ENCODE measurements around the gene HNRNPD.
"Not testable (repeated sequence)": the region's sequence is repeated elsewhere in the genome, so short reads cannot be mapped to it uniquely, and the experiment has no call there.

The HNRNPD gene

DNA sequence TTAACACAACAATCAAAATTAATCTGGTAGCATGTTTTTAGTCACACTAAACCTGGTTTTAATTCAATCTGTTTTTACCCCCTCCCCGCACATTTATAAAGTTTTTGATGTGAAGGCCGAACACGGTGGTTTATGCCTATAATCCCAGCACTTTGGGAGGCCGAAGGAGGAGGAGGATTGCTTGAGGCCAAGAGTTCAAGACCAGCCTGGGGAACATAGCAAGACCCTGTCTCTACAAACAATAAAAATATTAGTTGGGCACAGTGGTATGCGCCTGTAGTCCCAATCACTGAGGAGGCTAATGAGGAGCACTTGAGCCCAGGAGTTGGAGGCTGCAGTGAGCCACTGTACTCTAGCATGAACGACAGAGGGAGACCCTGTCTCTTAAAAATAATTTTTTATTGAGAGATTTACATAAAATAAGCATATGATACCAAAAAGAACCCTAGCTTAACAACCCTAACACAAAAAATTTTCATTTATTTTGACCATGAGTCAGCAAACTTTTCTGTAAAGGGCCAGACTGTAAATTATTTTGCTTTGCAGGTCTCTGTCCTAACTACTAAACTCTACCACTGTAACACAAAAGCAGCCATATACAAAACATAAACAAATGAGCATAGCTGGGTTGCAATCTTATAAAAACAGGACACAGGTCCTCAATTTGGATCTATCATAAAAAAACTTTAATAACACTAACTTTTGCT is 21.5 kb downstream of the HNRNPD start:
- Histone ChIP-seq H3K4me3 (ENCODE audit: low read length, poor library complexity, severe bottlenecking) (no peak overlapping the region), H2AFZ (ENCODE audit: low read length) (no peak overlapping the region), H3F3A (ENCODE audit: low read depth) (peaks cover 5% of the 10 kb centered on the region; the same call in 1 of the 2 replicates), H3K9me3 (ENCODE audit: insufficient read depth, low read depth, low read length) (no peaks in the 10 kb centered on the region), H3K9me2 (replicated peaks; ENCODE audit: low read depth, low read length) (no peaks in the 10 kb centered on the region), H3K4me2 (ENCODE audit: low read depth, low read length, poor library complexity, severe bottlenecking) (no peak overlapping the region), H3K79me2 (ENCODE audit: insufficient read depth, low read length) (peaks cover 54% of the 10 kb centered on the region), H3K4me1 (ENCODE audit: insufficient read depth, low read length, poor library complexity, severe bottlenecking) (no peaks in the 10 kb centered on the region), H3K36me3 (ENCODE audit: insufficient read depth, low read length) (peaks cover 85% of the 10 kb centered on the region), H4K20me1 (ENCODE audit: insufficient read depth, low read length, poor library complexity, severe bottlenecking) (peaks cover 57% of the 10 kb centered on the region), H3K27me3 (ENCODE audit: insufficient read depth, low read length, poor library complexity, severe bottlenecking) (no peaks in the 10 kb centered on the region), H3K9ac (ENCODE audit: low read depth, low read length, poor library complexity, severe bottlenecking) (no peak overlapping the region)
- TF ChIP-seq EZH2phosphoT487 (IDR thresholded peaks at IDR 0.05; ENCODE audit: borderline replicate concordance): no peak
- TF ChIP-seq, protein P1, sequence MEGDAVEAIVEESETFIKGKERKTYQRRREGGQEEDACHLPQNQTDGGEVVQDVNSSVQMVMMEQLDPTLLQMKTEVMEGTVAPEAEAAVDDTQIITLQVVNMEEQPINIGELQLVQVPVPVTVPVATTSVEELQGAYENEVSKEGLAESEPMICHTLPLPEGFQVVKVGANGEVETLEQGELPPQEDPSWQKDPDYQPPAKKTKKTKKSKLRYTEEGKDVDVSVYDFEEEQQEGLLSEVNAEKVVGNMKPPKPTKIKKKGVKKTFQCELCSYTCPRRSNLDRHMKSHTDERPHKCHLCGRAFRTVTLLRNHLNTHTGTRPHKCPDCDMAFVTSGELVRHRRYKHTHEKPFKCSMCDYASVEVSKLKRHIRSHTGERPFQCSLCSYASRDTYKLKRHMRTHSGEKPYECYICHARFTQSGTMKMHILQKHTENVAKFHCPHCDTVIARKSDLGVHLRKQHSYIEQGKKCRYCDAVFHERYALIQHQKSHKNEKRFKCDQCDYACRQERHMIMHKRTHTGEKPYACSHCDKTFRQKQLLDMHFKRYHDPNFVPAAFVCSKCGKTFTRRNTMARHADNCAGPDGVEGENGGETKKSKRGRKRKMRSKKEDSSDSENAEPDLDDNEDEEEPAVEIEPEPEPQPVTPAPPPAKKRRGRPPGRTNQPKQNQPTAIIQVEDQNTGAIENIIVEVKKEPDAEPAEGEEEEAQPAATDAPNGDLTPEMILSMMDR (conservative IDR thresholded peaks at IDR 0.05; ENCODE audit: low read length): no peak

- Histone ChIP-seq H3K9me3 (ENCODE audit: insufficient read depth, low read depth, low read length) (no peaks in the 10 kb centered on the region), H3K36me3 (ENCODE audit: insufficient read depth, low read length) (peaks cover 24% of the 10 kb centered on the region; the same call in 1 of the 2 replicates), H3K4me2 (ENCODE audit: low read depth, low read length, poor library complexity, severe bottlenecking) (no peak overlapping the region), H3K79me2 (ENCODE audit: insufficient read depth, low read length) (no peaks in the 10 kb centered on the region; the same call in 1 of the 2 replicates), H4K20me1 (ENCODE audit: insufficient read depth, low read length, poor library complexity, severe bottlenecking) (no peaks in the 10 kb centered on the region), H3K4me1 (ENCODE audit: insufficient read depth, low read length, poor library complexity, severe bottlenecking) (no peaks in the 10 kb centered on the region), H3K9me2 (replicated peaks; ENCODE audit: low read depth, low read length) (no peaks in the 10 kb centered on the region), H2AFZ (ENCODE audit: low read length) (no peak overlapping the region), H3K4me3 (ENCODE audit: low read length, poor library complexity, severe bottlenecking) (no peak overlapping the region), H3K9ac (ENCODE audit: low read depth, low read length, poor library complexity, severe bottlenecking) (no peak overlapping the region), H3F3A (ENCODE audit: low read depth) (no peaks in the 10 kb centered on the region), H3K27me3 (ENCODE audit: insufficient read depth, low read length, poor library complexity, severe bottlenecking) (no peaks in the 10 kb centered on the region)
- TF ChIP-seq, protein P1 (conservative IDR thresholded peaks at IDR 0.05; ENCODE audit: low read length): no peak
Measured at GRCh38 chr4:82346126-82346525, 27.7 kb downstream of the HNRNPD start.

DNA sequence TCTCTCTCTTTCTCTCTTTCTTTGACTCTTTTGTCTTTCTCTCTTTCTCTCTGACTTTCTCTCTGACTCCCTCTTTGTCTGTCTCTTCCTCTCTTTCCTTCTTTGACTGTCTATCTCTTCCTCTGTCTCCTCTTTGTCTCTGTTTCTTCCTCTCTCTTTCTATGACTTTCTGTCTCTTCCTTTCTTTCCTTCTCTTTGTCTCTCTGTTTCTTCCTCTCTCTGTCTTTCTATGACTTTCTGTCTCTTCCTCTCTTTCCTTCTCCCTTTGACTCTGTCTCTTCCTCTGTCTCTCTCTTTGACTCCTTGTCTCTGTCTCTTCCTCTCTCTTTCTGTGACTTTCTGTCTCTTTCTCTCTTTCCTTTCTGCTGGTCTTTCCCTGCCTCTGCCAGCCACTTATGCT is 38.7 kb downstream of the HNRNPD start:
- H3K4me2 ChIP-seq (ENCODE audit: low read depth, low read length, poor library complexity, severe bottlenecking): no peak overlapping the region
- H3K4me1 ChIP-seq (ENCODE audit: insufficient read depth, low read length, poor library complexity, severe bottlenecking): no peaks in the 10 kb centered on the region
- no peak overlapping the region for H3K9ac ChIP-seq (ENCODE audit: low read depth, low read length, poor library complexity, severe bottlenecking)
- no peaks in the 10 kb centered on the region for H3K9me2 ChIP-seq (replicated peaks; ENCODE audit: low read depth, low read length)
- H3K36me3 ChIP-seq (ENCODE audit: insufficient read depth, low read length): no peaks in the 10 kb centered on the region
- no peaks in the 10 kb centered on the region for H4K20me1 ChIP-seq (ENCODE audit: insufficient read depth, low read length, poor library complexity, severe bottlenecking)
- no peak overlapping the region for H2AFZ ChIP-seq (ENCODE audit: low read length)
- no peaks in the 10 kb centered on the region for H3F3A ChIP-seq (ENCODE audit: low read depth)
- TF ChIP-seq, protein P1 (conservative IDR thresholded peaks at IDR 0.05; ENCODE audit: low read length): no peak
- TF ChIP-seq EZH2phosphoT487 (IDR thresholded peaks at IDR 0.05; ENCODE audit: borderline replicate concordance): no peak
- H3K4me3 ChIP-seq (ENCODE audit: low read length, poor library complexity, severe bottlenecking): no peak overlapping the region
- H3K9me3 ChIP-seq (ENCODE audit: insufficient read depth, low read depth, low read length): no peaks in the 10 kb centered on the region; the same call in 1 of the 2 replicates
- no peaks in the 10 kb centered on the region for H3K27me3 ChIP-seq (ENCODE audit: insufficient read depth, low read length, poor library complexity, severe bottlenecking)
- no peaks in the 10 kb centered on the region for H3K79me2 ChIP-seq (ENCODE audit: insufficient read depth, low read length)

DNA sequence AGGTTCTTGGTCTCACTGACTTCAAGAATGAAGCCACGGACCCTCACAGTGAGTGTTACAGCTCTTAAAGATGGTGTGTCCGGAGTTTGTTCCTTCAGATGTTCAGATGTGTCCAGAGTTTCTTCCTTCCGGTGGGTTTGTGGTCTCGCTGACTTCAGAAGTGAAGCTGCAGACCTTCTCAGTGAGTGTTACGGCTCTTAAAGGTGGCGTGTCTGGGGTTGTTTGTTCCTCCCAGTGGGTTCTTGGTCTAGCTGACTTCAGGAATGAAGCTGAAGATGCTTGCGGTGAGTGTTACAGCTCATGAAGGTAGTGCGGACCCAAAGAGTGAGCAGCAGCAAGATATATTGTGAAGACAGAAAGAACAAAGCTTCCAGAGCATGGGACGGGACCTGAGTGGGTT is 40.1 kb downstream of the HNRNPD start:
- H3K27me3 ChIP-seq (ENCODE audit: insufficient read depth, low read length, poor library complexity, severe bottlenecking); H4K20me1 ChIP-seq (ENCODE audit: insufficient read depth, low read length, poor library complexity, severe bottlenecking); H3K4me1 ChIP-seq (ENCODE audit: insufficient read depth, low read length, poor library complexity, severe bottlenecking); H3K79me2 ChIP-seq (ENCODE audit: insufficient read depth, low read length); H3K9ac ChIP-seq (ENCODE audit: low read depth, low read length, poor library complexity, severe bottlenecking); H2AFZ ChIP-seq (ENCODE audit: low read length); H3K9me3 ChIP-seq (ENCODE audit: insufficient read depth, low read depth, low read length); H3F3A ChIP-seq (ENCODE audit: low read depth); H3K9me2 ChIP-seq (replicated peaks; ENCODE audit: low read depth, low read length); H3K36me3 ChIP-seq (ENCODE audit: insufficient read depth, low read length); H3K4me2 ChIP-seq (ENCODE audit: low read depth, low read length, poor library complexity, severe bottlenecking); H3K4me3 ChIP-seq (ENCODE audit: low read length, poor library complexity, severe bottlenecking): not testable (repeated sequence)
